NT2/D1 (cell line): ENCODE data around the gene NCAN.

Source experiments
- YY1 ChIP-seq: IDR thresholded peaks from 2 replicates; pipeline ENCODE4 v1.6.1; 2011; ENCODE audit not compliant: insufficient read length, insufficient read depth
- ZNF274 ChIP-seq: IDR thresholded peaks from 2 replicates; pipeline ENCODE4 v1.6.1; 2011; ENCODE audit warnings: mild to moderate bottlenecking, low read depth, low read length

GRCh38 chr19:19214892-19215291 lies 3.1 kb downstream of the NCAN start:
- TF ChIP-seq YY1 (no peak), ZNF274 (no peak)
